HUDEP-2 (cell line): Measurements from ENCODE around the gene OPRD1.
A peak's percentile ranks its signal among the peaks of the same experiment; 100 is the strongest.
"Not testable (repeated sequence)": the region's sequence is repeated elsewhere in the genome, so short reads cannot be mapped to it uniquely, and the experiment has no call there.

Experiments
- DNase-seq, 76 experiments: peaks; one replicate each; lab custom pipeline; 2025; ENCODE audit not compliant: unreplicated experiment in 76 of 76; lab: John Stamatoyannopoulos, UW

Gene OPRD1

GRCh38 chr1:28811766-28812668, at the start of gene OPRD1:
Gene OPRD1 (plus strand): TSS chr1:28812170. CDS start chr1:28812384, 214 bp downstream.
- no peak for DNase-seq

- no peak for DNase-seq
Observed at GRCh38 chr1:28766532-28767183, 45.3 kb upstream of the OPRD1 start.

GRCh38 chr1:28770601-28771165, 41.3 kb upstream of the OPRD1 start:
- no peak for DNase-seq

- DNase-seq: not testable (repeated sequence)
Observed at GRCh38 chr1:28771921-28772320, 40.0 kb upstream of the OPRD1 start.

- DNase-seq: no peak
Observed at GRCh38 chr1:28773105-28773504, 38.9 kb upstream of the OPRD1 start.

GRCh38 chr1:28775121-28775942, 36.6 kb upstream of the OPRD1 start:
- peak in 68 of 76 experiments; percentile 8 to 83 (median 53) for DNase-seq

GRCh38 chr1:28776341-28776740, 35.6 kb upstream of the OPRD1 start:
- no peak for DNase-seq

- no peak for DNase-seq
Observed at GRCh38 chr1:28778021-28778420, 33.9 kb upstream of the OPRD1 start.

GRCh38 chr1:28779751-28780408, 32.1 kb upstream of the OPRD1 start:
- DNase-seq: no peak

GRCh38 chr1:28781305-28781704, 30.7 kb upstream of the OPRD1 start:
- DNase-seq: no peak

GRCh38 chr1:28782011-28782410, 30.0 kb upstream of the OPRD1 start:
- DNase-seq: peak in 2 of 76 experiments; percentile 1 to 5

- DNase-seq: no peak
Observed at GRCh38 chr1:28783363-28783762, 28.6 kb upstream of the OPRD1 start.

- DNase-seq: no peak
Observed at GRCh38 chr1:28789412-28789811, 22.6 kb upstream of the OPRD1 start.

- DNase-seq: no peak
Observed at GRCh38 chr1:28789816-28790215, 22.2 kb upstream of the OPRD1 start.

- no peak for DNase-seq
Observed at GRCh38 chr1:28790377-28791035, 21.5 kb upstream of the OPRD1 start.

- not testable (repeated sequence) for DNase-seq
Observed at GRCh38 chr1:28791929-28792328, 20.0 kb upstream of the OPRD1 start.

GRCh38 chr1:28792644-28793121, 19.3 kb upstream of the OPRD1 start:
- DNase-seq: no peak

- not testable (repeated sequence) for DNase-seq
Observed at GRCh38 chr1:28794582-28794981, 17.4 kb upstream of the OPRD1 start.
